ENCODE measurements around the gene ELAC2.

- TF ChIP-seq CTCF (conservative IDR thresholded peaks at IDR 0.05; ENCODE audit: low read depth, low read length), result no peak
- TF ChIP-seq POLR2A (IDR thresholded peaks at IDR 0.05; ENCODE audit: low read depth, low read length), result no peak
- TF ChIP-seq RFX5 (IDR thresholded peaks at IDR 0.05; ENCODE audit: low read depth, low read length), result no peak
- no peak for TF ChIP-seq MAFK (IDR thresholded peaks at IDR 0.05; ENCODE audit: low read depth, low read length)
- no peak for TF ChIP-seq NFE2L2 (IDR thresholded peaks at IDR 0.05; ENCODE audit: low read depth, low read length)
- no peak for TF ChIP-seq CHD1 (IDR thresholded peaks at IDR 0.05; ENCODE audit: low read depth, low read length)
- TF ChIP-seq BHLHE40 (IDR thresholded peaks at IDR 0.05; ENCODE audit: low read depth, low read length), result no peak
- no peak; the same call in 1 of the 2 replicates for TF ChIP-seq MXI1 (IDR thresholded peaks at IDR 0.05; ENCODE audit: borderline replicate concordance, low read depth, low read length)
- TF ChIP-seq SMC3 (IDR thresholded peaks at IDR 0.05; ENCODE audit: low read depth, low read length), result no peak
- no peak for TF ChIP-seq RAD21 (IDR thresholded peaks at IDR 0.05; ENCODE audit: low read length)
- TF ChIP-seq USF2 (IDR thresholded peaks at IDR 0.05; ENCODE audit: low read depth, low read length), result no peak
- no peak for TF ChIP-seq ELK1 (IDR thresholded peaks at IDR 0.05; ENCODE audit: borderline replicate concordance, low read depth, low read length)
Observed at GRCh38 chr17:13016881-13017654, 759 bp downstream of the ELAC2 start.
